Measurements from ENCODE around the gene GRB14. TPM values are rescaled to one million over a fixed set of nuclear protein-coding genes. Genes with fewer than 3 reads are reported as not detected.

GRB14 gene
- total RNA-seq, 4 donors from 2014 or later = 6.5 to 14.6 (median 9.2) TPM

DNA sequence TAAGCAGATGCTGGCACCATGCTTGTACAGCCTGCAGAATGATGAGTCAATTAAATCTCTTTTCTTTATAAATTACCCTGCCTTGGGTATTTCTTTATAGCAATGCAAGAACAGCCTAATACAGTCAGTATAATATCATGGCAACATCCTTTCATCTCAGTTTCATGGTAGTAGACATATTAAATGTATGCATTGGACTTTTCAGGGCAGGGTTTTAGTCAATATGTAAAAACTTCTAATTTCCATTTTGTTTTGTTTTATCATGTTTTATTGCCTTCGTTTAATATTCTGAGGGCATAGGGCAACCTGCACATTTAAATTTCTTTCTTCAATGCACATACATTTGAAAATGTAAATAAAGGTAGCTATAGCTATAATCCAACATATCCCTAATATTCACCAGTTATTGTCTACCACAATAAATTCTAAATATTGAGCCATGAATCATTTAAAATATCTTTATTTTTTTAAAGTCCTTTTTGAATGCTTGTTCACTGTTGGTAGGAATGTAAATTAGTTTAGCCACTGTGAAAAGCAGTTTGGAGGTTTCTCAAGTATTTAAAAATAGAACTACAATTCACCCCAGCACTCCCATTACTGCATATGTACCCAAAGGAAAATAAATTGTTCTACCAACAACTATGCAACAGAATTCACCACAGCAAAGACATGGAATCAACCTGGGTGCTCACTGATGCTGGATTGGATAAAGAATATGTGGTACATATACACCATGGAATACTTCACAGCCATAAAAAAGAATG lies 41.8 kb upstream of the GRB14 start:
- Histone ChIP-seq H3K4me3 (no peak overlapping the region), H3K4me1 (peaks cover 0 to 3% (median 0%) of the 10 kb centered on the region in 4 donors), H3K9me3 (peaks cover 0 to 3% (median 0%) of the 10 kb centered on the region in 4 donors), H3K36me3 (peaks cover 0 to 7% (median 0%) of the 10 kb centered on the region in 3 donors), H3K27ac (no peak overlapping the region), H3K27me3 (no peaks in the 10 kb centered on the region)
- no peak for TF ChIP-seq POLR2A (IDR thresholded peaks at IDR 0.05)
- TF ChIP-seq, protein P1, sequence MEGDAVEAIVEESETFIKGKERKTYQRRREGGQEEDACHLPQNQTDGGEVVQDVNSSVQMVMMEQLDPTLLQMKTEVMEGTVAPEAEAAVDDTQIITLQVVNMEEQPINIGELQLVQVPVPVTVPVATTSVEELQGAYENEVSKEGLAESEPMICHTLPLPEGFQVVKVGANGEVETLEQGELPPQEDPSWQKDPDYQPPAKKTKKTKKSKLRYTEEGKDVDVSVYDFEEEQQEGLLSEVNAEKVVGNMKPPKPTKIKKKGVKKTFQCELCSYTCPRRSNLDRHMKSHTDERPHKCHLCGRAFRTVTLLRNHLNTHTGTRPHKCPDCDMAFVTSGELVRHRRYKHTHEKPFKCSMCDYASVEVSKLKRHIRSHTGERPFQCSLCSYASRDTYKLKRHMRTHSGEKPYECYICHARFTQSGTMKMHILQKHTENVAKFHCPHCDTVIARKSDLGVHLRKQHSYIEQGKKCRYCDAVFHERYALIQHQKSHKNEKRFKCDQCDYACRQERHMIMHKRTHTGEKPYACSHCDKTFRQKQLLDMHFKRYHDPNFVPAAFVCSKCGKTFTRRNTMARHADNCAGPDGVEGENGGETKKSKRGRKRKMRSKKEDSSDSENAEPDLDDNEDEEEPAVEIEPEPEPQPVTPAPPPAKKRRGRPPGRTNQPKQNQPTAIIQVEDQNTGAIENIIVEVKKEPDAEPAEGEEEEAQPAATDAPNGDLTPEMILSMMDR (IDR thresholded peaks at IDR 0.05) = no peak
- TF ChIP-seq EP300 (IDR thresholded peaks at IDR 0.05) = no peak
- WGBS, 2 donors = 83 to 97% methylated on average over 1 of the region's 1 CpG
- no peak for DNase-seq (ENCODE audit: low spot score in 2 of 2)

DNA sequence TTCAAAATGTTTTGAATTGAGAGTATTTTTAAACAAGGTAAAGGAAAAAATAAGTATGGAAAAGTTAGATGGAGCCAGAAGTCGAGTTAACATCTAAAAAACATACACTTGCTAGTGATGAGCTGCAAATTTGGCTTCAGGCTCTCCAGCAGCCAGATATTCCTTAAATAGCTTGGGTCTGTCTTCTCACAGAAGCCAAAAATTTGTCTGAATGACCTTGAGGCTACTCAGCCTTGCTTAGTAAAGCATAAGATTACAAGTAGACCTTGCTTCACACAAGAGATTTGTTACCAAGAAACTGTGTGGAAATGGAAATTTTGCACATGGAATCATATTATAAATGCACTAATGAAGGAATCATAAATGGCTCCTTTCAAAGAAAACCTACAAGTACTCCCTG lies 40.8 kb upstream of the GRB14 start:
- Histone ChIP-seq H3K27me3 (no peaks in the 10 kb centered on the region), H3K27ac (no peak overlapping the region), H3K36me3 (peaks cover 0 to 14% (median 0%) of the 10 kb centered on the region in 3 donors), H3K4me3 (no peak overlapping the region), H3K4me1 (peaks cover 0 to 3% (median 0%) of the 10 kb centered on the region in 4 donors), H3K9me3 (peaks cover 0 to 3% (median 0%) of the 10 kb centered on the region in 4 donors)
- no peak for DNase-seq (ENCODE audit: low spot score in 2 of 2)
- 64 to 66% methylated on average over 1 of the region's 1 CpG for WGBS, 2 donors
- TF ChIP-seq POLR2A (IDR thresholded peaks at IDR 0.05) = no peak
- TF ChIP-seq EP300 (IDR thresholded peaks at IDR 0.05) = no peak
- TF ChIP-seq, protein P1 (IDR thresholded peaks at IDR 0.05) = no peak

DNA sequence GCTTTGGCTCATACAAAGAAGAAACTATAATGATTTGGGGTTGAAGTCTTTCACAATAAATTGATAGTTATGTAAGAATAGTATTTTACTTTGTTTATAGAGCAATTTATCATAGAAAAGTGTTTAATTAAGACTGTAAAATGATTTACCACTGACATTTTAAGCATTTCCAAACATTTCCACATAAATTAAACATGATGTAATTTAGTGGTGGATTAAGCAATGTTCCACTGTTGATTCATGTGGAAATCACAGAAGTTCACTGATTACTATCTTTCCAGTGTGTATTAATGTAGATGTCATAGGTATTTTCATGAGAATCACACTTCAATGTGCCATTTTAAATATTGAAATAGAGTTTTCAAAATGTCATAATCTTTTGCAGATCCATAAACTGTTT lies 40.1 kb upstream of the GRB14 start:
- Histone ChIP-seq H3K4me3 (no peak overlapping the region), H3K27ac (no peak overlapping the region), H3K4me1 (peaks cover 0 to 3% (median 0%) of the 10 kb centered on the region in 4 donors), H3K9me3 (peaks cover 0 to 3% (median 0%) of the 10 kb centered on the region in 4 donors), H3K36me3 (peaks cover 0 to 14% (median 0%) of the 10 kb centered on the region in 3 donors), H3K27me3 (no peaks in the 10 kb centered on the region)
- no peak for DNase-seq (ENCODE audit: low spot score in 2 of 2)
- TF ChIP-seq, protein P1 (IDR thresholded peaks at IDR 0.05) = no peak
- TF ChIP-seq EP300 (IDR thresholded peaks at IDR 0.05) (no peak), POLR2A (IDR thresholded peaks at IDR 0.05) (no peak)

DNA sequence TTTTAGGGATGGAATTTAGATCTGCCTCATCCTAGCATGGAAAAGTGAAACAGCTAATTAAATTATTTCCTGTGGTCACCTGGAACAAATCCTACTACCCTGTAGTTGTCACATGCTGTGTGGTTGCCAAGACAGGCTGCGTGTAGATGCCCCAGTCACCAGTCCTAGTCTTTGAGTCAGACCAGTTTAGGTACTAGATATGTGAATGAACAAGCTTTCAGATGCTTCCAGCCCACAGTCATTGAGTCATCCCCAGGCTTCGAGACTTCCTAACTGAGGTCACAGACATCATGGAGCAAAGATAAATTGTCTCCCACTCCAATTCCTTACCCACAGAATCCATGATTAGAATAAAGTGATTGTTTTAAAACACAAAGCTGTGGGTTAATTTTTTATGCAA lies 35.8 kb upstream of the GRB14 start:
- TF ChIP-seq POLR2A (IDR thresholded peaks at IDR 0.05) (no peak), EP300 (IDR thresholded peaks at IDR 0.05) (no peak)
- TF ChIP-seq, protein P1 (IDR thresholded peaks at IDR 0.05) = no peak
- DNase-seq (ENCODE audit: low spot score in 2 of 2) = no peak
- Histone ChIP-seq H3K27ac (no peak overlapping the region), H3K27me3 (no peaks in the 10 kb centered on the region), H3K4me1 (peaks cover 0 to 2% (median 0%) of the 10 kb centered on the region in 4 donors), H3K36me3 (peaks cover 0 to 14% (median 0%) of the 10 kb centered on the region in 3 donors), H3K4me3 (no peak overlapping the region), H3K9me3 (no peaks in the 10 kb centered on the region)
- 41 to 66% methylated on average over 2 of the region's 2 CpGs for WGBS, 2 donors

DNA sequence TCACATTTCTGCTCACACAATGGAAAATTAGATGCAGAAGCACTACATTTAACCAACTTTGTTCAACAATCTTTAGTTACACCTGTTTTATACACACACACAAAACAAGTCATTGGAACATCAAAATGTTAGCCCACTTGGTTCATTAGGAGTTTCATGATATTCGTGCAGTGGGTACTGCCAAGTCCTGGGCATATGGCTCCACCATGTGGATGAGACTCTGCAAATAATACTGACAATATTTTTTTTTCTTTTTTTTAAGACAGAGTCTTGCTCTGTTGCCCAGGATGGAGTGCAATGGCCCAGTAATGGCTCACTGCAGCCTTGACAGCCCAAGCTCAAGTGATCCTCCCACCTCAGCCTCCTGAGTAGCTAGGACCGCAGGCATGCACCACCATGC lies 34.5 kb upstream of the GRB14 start:
- H3K9me3 ChIP-seq = peaks cover 0 to 13% (median 4%) of the 10 kb centered on the region in 4 donors
- no peak for DNase-seq (ENCODE audit: low spot score in 2 of 2)
- H3K36me3 ChIP-seq = peaks cover 0 to 14% (median 0%) of the 10 kb centered on the region in 3 donors
- TF ChIP-seq EP300 (IDR thresholded peaks at IDR 0.05) (no peak), POLR2A (IDR thresholded peaks at IDR 0.05) (no peak)
- TF ChIP-seq, protein P1 (IDR thresholded peaks at IDR 0.05) = no peak
- H3K27ac ChIP-seq = no peak overlapping the region
- no peaks in the 10 kb centered on the region for H3K27me3 ChIP-seq
- no peak overlapping the region for H3K4me3 ChIP-seq
- 87% methylated on average over 2 of the region's 2 CpGs for WGBS, 2 donors
- H3K4me1 ChIP-seq = no peaks in the 10 kb centered on the region

All from tibial nerve (tissue), 4 donors.